K562 (cell line): ENCODE data around the gene CXCR2. TPM values are rescaled to one million over a fixed set of nuclear protein-coding genes. Genes with fewer than 3 reads are reported as not detected.

Source experiments
- C11orf30 ChIP-seq: fragments of 450-650 bp; IDR thresholded peaks from 2 replicates; pipeline ENCODE4 v1.6.1; 2016; ENCODE audit warnings: low read depth, mild to moderate bottlenecking
- IFI16 ChIP-seq: fragments of 250-450 bp; sonication (Bioruptor Pico); IDR thresholded peaks from 2 replicates; pipeline ENCODE4 v2.1.2; 2022; ENCODE audit warnings: mild to moderate bottlenecking, inconsistent platforms
- LARP7 ChIP-seq: fragments of 450-650 bp; IDR thresholded peaks from 2 replicates; pipeline ENCODE4 v1.6.1; 2016
- NBN ChIP-seq: fragments of 450-650 bp; IDR thresholded peaks from 2 replicates; pipeline ENCODE4 v1.6.1; 2016; ENCODE audit warnings: low read depth, mild to moderate bottlenecking
- SETDB1 ChIP-seq: IDR thresholded peaks from one replicate; pipeline ENCODE4 v1.6.1; 2012; ENCODE audit warnings: low read length, control low read depth, inconsistent platforms
- TCF7 ChIP-seq: sonication (generic); IDR thresholded peaks from 2 replicates; pipeline ENCODE4 v1.6.1; 2016; ENCODE audit warnings: antibody characterized with exemption, borderline replicate concordance
- TEAD4 ChIP-seq, 2 experiments: sonication (generic) in 1 of 2; formaldehyde crosslinking in 1 of 2; IDR thresholded peaks; 2 replicates each; pipeline versions ENCODE4 v1.6.1 to v1.8.0; 2012 to 2022; ENCODE audit warnings: borderline replicate concordance in 1 of 2, inconsistent platforms in 1 of 2, low read length in 1 of 2, mild to moderate bottlenecking in 1 of 2, missing genetic modification reagents in 1 of 2
- TRIM24 ChIP-seq, 2 experiments: fragments of 450-650 bp; IDR thresholded peaks; 2 replicates each; pipeline ENCODE4 v1.6.1; 2016
- ZNF354B ChIP-seq: fragments of 250-450 bp; sonication (Bioruptor Pico); IDR thresholded peaks from 2 replicates; pipeline ENCODE4 v1.4.0; 2020
- ZNF699 ChIP-seq: fragments of 250-450 bp; sonication (Bioruptor Pico); IDR thresholded peaks from 2 replicates; pipeline ENCODE4 v1.8.0; 2021; ENCODE audit warnings: mild to moderate bottlenecking, moderate library complexity; ENCODE audit not compliant: insufficient replicate concordance
- polyA plus RNA-seq, 8 experiments: library from polyadenylated mRNA; depleted of rRNA in 4 of 8; stranded (reverse) in 5 of 8; unstranded in 3 of 8; fragments of >200 nt; fragmentation: Nextera tagmentation in 2 of 8; fragmentation: Illumina TruSeq in 1 of 8; extraction: Ambion mirVana in 2 of 8; extraction: Trizol in 1 of 8; gene quantifications; 2 replicates each; pipeline versions ENCODE4 v1.2.1 to v1.2.3, GENCODE V29; 2011 to 2014; ENCODE audit warnings: inconsistent platforms in 1 of 8, missing spikeins in 1 of 8
- total RNA-seq, 7 experiments: library from RNA; depleted of rRNA in 6 of 7; stranded (reverse); fragments of >200 nt in 6 of 7; fragmentation: Illumina TruSeq in 2 of 7; extraction: Trizol in 2 of 7; gene quantifications; 2 replicates each; pipeline versions ENCODE4 v1.2.1 to v1.2.3, GENCODE V29; 2011 to 2021; ENCODE audit warnings: low replicate concordance in 1 of 7
- TF ChIP-seq, protein P1 (sequence below): fragments of 250-450 bp; sonication (Bioruptor Pico); IDR thresholded peaks from 2 replicates; pipeline ENCODE4 v1.4.0; 2020; ENCODE audit warnings: mild to moderate bottlenecking, moderate library complexity
- TF ChIP-seq, protein P2 (sequence below): sonication (generic); formaldehyde crosslinking; IDR thresholded peaks from 2 replicates; pipeline ENCODE4 v1.8.1; 2023; ENCODE audit warnings: mild to moderate bottlenecking, missing genetic modification reagents
- TF ChIP-seq, protein P3 (sequence below): sonication (generic); formaldehyde crosslinking; IDR thresholded peaks from 2 replicates; pipeline ENCODE4 v1.8.0; 2023; ENCODE audit warnings: mild to moderate bottlenecking, missing genetic modification reagents
- TF ChIP-seq, protein P4 (sequence below): fragments of 450-650 bp; IDR thresholded peaks from 2 replicates; pipeline ENCODE4 v1.6.1; 2017; ENCODE audit warnings: antibody characterized with exemption

CXCR2 gene
- total and polyA plus RNA-seq, 9 of the 15 experiments (the other 6 are each of a cell fraction or from before 2014, with no cell fraction given) = not detected

DNA sequence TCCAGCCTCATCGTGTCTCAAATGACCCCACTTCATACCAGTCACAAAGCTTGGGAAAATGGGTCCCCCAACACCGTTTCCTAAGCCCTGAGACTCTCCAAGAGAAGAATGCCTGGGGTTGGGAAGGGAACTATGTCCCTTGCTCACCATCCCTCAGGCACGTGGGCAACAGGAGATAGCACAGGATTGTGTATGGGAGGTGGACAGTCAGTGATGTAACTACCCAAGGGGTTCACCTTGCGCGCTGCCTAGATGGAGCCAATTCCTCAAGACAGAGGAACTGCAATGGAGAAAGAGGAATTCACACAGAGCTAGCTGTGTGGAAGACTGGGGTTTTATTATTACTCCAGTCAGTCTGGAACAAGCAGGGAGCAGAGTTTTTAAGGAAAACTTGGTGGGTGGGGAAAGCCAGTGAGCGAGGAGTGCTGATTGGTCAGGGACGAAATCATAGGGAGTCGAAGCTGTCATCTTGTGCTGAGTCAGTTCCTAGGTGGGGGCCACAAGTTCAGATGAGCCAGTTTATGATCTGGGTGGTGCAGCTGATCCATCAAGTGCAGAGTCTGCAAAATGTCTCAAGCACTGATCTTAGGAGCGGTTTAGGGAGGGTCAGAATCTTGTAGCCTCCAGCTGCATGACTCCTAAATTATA, 54.8 kb downstream of the CXCR2 start (continued):
- TF ChIP-seq, protein P1, sequence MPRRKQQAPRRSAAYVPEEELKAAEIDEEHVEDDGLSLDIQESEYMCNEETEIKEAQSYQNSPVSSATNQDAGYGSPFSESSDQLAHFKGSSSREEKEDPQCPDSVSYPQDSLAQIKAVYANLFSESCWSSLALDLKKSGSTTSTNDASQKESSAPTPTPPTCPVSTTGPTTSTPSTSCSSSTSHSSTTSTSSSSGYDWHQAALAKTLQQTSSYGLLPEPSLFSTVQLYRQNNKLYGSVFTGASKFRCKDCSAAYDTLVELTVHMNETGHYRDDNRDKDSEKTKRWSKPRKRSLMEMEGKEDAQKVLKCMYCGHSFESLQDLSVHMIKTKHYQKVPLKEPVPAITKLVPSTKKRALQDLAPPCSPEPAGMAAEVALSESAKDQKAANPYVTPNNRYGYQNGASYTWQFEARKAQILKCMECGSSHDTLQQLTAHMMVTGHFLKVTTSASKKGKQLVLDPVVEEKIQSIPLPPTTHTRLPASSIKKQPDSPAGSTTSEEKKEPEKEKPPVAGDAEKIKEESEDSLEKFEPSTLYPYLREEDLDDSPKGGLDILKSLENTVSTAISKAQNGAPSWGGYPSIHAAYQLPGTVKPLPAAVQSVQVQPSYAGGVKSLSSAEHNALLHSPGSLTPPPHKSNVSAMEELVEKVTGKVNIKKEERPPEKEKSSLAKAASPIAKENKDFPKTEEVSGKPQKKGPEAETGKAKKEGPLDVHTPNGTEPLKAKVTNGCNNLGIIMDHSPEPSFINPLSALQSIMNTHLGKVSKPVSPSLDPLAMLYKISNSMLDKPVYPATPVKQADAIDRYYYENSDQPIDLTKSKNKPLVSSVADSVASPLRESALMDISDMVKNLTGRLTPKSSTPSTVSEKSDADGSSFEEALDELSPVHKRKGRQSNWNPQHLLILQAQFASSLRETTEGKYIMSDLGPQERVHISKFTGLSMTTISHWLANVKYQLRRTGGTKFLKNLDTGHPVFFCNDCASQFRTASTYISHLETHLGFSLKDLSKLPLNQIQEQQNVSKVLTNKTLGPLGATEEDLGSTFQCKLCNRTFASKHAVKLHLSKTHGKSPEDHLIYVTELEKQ (CRISPR knock-in tag) = no peak
- TF ChIP-seq LARP7 (no peak), NBN (no peak), TRIM24 (IDR thresholded peaks at IDR 0.05) (no peak), SETDB1 (no peak), TEAD4 (IDR thresholded peaks at IDR 0.05; ENCODE audit: low read length) (no peak), TEAD4 (CRISPR knock-in tag; IDR thresholded peaks at IDR 0.05; ENCODE audit: borderline replicate concordance) (no peak), ZNF354B (CRISPR knock-in tag) (no peak), C11orf30 (peak; percentile 89), IFI16 (no peak), TCF7 (no peak), ZNF699 (CRISPR knock-in tag) (no peak)
- TF ChIP-seq, protein P2, sequence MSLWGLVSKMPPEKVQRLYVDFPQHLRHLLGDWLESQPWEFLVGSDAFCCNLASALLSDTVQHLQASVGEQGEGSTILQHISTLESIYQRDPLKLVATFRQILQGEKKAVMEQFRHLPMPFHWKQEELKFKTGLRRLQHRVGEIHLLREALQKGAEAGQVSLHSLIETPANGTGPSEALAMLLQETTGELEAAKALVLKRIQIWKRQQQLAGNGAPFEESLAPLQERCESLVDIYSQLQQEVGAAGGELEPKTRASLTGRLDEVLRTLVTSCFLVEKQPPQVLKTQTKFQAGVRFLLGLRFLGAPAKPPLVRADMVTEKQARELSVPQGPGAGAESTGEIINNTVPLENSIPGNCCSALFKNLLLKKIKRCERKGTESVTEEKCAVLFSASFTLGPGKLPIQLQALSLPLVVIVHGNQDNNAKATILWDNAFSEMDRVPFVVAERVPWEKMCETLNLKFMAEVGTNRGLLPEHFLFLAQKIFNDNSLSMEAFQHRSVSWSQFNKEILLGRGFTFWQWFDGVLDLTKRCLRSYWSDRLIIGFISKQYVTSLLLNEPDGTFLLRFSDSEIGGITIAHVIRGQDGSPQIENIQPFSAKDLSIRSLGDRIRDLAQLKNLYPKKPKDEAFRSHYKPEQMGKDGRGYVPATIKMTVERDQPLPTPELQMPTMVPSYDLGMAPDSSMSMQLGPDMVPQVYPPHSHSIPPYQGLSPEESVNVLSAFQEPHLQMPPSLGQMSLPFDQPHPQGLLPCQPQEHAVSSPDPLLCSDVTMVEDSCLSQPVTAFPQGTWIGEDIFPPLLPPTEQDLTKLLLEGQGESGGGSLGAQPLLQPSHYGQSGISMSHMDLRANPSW (CRISPR knock-in tag) = no peak
- TF ChIP-seq, protein P3, sequence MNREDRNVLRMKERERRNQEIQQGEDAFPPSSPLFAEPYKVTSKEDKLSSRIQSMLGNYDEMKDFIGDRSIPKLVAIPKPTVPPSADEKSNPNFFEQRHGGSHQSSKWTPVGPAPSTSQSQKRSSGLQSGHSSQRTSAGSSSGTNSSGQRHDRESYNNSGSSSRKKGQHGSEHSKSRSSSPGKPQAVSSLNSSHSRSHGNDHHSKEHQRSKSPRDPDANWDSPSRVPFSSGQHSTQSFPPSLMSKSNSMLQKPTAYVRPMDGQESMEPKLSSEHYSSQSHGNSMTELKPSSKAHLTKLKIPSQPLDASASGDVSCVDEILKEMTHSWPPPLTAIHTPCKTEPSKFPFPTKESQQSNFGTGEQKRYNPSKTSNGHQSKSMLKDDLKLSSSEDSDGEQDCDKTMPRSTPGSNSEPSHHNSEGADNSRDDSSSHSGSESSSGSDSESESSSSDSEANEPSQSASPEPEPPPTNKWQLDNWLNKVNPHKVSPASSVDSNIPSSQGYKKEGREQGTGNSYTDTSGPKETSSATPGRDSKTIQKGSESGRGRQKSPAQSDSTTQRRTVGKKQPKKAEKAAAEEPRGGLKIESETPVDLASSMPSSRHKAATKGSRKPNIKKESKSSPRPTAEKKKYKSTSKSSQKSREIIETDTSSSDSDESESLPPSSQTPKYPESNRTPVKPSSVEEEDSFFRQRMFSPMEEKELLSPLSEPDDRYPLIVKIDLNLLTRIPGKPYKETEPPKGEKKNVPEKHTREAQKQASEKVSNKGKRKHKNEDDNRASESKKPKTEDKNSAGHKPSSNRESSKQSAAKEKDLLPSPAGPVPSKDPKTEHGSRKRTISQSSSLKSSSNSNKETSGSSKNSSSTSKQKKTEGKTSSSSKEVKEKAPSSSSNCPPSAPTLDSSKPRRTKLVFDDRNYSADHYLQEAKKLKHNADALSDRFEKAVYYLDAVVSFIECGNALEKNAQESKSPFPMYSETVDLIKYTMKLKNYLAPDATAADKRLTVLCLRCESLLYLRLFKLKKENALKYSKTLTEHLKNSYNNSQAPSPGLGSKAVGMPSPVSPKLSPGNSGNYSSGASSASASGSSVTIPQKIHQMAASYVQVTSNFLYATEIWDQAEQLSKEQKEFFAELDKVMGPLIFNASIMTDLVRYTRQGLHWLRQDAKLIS (CRISPR knock-in tag) = no peak
- TF ChIP-seq, protein P4, sequence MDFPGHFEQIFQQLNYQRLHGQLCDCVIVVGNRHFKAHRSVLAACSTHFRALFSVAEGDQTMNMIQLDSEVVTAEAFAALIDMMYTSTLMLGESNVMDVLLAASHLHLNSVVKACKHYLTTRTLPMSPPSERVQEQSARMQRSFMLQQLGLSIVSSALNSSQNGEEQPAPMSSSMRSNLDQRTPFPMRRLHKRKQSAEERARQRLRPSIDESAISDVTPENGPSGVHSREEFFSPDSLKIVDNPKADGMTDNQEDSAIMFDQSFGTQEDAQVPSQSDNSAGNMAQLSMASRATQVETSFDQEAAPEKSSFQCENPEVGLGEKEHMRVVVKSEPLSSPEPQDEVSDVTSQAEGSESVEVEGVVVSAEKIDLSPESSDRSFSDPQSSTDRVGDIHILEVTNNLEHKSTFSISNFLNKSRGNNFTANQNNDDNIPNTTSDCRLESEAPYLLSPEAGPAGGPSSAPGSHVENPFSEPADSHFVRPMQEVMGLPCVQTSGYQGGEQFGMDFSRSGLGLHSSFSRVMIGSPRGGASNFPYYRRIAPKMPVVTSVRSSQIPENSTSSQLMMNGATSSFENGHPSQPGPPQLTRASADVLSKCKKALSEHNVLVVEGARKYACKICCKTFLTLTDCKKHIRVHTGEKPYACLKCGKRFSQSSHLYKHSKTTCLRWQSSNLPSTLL = no peak
